GM19099 (cell line): ENCODE measurements around the gene NUDT3.

Experiments used
- POLR2A ChIP-seq: IDR thresholded peaks from 3 replicates; pipeline ENCODE4 v1.6.1; 2011; ENCODE audit warnings: low read depth; ENCODE audit not compliant: insufficient read length; ENCODE audit errors: extremely low read depth

Gene NUDT3

DNA sequence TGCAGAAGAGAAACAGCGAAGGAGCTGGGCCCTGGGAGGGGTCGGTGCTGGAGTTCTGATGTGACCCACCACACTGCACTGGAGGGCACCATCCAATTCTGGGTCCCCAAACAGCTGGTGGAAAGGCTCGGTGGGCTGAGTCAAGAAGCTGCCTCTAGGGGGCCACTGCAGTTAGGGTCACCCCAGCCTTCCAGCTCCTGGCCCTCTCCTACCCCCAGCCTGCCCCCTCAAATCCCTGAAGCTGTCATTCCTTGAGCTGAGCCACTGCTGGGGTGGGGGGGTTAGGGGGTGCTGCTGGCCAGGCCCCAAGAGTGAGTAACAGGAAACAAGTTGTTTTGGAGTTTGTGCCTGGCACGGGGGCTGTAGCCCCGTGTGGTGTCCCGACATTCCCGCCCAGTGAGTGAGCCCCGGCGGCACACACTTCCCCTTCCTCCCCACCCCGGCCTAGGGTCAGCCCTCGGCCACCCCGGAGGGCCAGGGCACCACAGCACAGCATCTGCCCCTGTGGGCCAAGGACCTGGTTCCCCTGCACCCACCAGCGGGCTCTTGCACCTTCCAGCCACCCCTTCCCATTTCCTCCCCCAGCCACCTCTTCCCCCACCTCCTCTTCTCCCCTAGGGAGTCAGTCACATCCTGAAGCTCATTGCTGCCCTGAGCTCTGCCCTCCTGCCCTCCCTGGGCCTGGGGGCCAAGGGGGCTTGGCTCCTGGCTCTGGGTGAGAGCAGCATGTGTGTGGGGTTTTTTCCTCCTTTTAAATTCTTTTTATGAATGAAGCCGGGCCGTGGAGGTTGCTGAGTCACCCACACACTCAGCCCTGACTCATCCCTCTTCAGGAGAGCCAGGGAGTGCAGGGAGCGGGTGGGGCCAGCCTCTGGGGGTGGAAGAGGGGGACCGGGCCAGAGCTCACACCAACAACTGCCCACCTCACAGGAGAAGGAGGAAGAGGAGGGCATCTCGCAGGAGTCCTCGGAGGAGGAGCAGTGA lies 148.3 kb downstream of the NUDT3 start:
- no peak for TF ChIP-seq POLR2A

DNA sequence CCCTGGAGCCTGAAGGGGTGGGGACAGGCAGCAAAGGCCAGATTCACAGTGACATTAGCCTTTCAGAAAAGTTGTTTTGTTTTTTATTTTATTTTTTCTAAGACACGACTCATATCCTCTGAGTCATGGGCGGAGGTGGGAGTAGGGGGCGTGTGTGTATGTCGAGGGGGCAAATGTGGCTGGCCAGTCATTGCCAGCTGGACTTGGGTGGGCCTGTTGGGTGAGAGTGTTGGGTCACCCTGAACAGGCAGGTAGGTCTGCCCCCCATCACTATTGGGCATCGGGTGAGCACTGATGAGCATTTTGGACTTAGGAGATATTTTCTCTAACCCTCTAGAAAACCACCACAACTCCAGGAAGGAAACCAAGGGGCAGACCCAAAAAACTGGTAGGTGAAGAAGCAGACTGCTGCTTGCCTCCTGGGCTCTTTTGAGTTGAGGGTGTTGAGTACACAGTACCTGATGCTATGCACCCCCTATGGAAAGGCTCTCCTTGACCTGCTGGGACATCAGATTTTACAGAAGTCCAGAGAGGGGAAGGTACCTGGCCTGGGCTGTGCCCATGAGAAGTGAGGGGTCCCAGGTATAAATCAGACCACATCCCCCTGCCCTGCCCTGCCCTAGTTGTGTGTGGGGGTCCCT lies 149.2 kb downstream of the NUDT3 start:
- TF ChIP-seq POLR2A, result no peak

DNA sequence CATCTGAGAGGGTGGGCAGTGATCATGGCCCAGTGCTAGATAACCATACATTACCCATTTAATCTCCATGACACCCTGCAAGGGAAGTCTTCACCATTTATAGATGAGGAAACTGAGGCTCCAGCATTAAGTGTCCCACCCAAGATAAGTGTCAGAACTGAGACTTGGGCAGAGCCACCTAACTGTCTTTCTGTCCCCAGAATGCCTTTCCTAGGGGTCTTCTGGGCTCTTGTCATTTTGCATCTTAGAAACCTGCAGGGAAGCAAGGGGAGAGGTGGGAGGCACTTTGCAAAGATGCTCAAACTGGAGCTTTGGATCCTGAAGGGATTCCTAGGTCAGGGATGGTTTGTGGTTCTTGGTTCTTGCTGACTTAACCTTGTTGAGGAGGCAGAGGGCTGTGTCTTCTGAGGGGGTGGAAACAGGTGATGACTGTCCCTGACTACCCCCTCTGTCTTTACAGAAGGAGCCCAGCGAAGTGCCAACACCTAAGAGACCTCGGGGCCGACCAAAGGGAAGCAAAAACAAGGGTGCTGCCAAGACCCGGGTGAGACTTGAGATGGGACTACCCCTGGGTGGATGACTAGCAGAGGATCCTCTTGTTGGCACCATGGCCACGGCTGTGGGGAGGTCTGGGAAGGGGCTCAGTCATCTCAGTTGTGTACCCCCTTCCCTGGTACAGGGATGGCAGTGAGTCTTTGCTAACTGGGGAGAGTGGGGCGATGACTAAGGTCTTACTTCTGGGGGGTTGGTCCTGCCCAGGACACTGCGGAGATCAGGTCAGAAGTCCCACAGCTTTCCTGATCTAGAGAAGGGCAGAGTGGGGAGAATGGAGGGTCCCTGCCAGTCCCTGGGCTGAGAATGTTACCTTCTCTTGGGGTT lies 150.0 kb downstream of the NUDT3 start:
- no peak for TF ChIP-seq POLR2A

DNA sequence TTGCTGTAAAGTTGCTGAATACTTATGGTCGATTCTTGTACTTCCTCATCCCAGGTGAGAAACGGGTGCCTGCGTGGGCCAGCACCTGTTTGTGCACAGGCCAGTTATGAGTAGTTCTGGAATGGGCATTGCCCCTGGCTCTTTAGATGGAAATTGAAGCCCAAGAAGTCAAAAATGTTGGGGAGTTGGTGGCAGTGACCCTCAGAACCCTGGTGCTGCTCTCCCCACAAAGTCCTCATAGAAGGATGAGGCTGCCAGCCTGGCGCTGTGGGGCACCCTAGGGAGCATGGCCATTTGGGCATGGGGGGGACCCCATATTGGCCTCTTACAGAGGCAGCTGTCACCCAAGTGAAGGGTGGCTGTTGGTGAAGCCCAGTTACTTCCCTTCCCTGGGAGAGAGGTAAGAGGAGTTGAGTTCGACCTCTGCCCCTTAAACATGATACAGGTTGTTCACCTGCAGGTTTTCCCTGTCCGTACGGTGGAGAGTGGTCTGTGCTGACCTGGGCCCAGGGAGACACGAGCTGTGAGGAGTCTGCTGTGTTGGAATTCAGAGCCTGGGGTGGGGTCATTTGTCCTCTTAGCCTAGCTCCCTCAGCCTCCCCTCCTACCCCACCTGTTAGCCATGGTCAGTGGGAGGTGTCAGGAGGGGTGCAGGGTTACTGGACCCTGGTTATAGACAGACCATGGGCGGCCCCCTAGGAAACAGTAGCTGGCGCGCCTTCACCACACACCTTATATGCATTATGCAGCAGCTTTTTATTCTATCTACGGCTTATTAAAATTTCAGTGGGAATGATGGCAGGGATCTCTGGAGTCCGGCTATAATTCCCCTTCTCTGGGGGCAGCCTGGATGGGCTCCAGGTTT lies 150.9 kb downstream of the NUDT3 start:
- TF ChIP-seq POLR2A, result no peak

DNA sequence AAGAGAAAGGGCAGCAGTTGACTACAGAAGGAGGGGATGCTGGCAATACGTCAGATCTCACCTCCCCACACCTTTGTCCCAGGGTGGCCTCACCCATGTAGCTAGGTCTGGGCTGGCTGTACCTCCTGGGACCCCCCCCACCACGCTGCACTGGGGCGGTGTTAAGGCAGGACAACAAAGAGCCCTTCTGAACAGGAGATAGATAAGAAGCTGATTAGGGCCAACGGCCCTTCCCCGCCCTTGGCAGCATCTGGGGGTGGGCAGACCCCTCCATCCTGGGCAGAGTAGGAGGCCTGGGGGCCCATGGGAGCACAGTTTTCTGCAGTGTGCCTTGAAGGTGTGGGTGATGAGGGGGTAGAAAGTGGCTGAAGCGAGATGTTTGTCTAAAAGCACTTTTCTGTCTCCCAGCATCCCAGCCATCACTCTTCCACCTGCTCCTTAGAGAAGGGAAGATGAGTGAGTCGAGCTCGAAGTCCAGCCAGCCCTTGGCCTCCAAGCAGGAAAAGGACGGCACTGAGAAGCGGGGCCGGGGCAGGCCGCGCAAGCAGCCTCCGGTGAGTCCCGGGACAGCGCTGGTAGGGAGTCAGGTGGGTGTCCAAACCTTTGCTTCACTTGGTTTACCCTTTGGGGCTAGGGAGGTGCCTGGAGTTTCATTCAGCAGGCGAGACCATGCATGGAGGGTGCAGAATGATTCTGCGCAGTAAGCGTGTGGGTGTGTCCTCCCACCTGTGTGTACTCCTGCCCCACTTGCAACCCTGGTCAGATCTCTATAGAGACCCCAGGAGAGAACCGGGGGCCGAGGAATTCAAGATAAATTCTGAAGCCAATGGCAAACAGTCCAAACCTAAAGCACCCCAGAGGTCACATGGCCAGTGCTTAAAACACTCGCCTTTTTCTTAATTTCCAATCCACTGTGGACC lies 151.9 kb downstream of the NUDT3 start:
- no peak for TF ChIP-seq POLR2A

DNA sequence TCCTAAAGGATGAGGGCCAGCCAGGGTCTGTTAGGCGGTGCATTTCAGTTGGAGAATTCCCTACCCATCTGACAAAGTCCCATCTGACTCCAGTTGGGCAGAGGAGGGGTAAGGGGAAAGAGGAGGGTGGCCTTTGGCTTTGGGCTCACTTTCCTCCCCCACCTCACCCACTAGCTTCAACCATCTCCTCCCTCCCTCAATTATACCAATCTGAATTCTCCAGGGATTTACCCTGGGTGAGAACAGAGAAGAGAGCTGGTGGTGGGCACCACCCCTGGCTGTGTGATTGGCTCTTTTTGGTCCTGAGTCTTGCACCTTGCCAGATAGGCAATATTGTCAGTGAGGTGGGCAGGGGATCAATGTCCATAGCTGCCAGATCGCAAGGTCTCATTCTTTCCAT lies 152.6 kb downstream of the NUDT3 start:
- no peak for TF ChIP-seq POLR2A

DNA sequence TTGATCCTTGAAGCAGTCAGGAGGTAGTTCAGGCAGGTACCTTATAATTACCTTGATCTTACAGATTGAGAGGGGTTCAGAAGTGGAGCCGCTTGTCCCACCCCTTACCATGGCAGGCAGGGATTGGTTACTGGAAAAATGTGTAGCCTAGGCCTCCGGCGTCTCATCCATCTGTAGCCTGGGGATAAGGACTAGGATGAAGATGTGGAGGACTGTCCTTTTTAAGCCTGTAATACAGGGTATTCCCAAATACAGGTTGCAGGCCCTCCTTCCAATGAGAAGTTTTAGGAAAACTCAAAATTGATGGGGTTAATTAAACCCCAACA lies 153.0 kb downstream of the NUDT3 start:
- no peak for TF ChIP-seq POLR2A

DNA sequence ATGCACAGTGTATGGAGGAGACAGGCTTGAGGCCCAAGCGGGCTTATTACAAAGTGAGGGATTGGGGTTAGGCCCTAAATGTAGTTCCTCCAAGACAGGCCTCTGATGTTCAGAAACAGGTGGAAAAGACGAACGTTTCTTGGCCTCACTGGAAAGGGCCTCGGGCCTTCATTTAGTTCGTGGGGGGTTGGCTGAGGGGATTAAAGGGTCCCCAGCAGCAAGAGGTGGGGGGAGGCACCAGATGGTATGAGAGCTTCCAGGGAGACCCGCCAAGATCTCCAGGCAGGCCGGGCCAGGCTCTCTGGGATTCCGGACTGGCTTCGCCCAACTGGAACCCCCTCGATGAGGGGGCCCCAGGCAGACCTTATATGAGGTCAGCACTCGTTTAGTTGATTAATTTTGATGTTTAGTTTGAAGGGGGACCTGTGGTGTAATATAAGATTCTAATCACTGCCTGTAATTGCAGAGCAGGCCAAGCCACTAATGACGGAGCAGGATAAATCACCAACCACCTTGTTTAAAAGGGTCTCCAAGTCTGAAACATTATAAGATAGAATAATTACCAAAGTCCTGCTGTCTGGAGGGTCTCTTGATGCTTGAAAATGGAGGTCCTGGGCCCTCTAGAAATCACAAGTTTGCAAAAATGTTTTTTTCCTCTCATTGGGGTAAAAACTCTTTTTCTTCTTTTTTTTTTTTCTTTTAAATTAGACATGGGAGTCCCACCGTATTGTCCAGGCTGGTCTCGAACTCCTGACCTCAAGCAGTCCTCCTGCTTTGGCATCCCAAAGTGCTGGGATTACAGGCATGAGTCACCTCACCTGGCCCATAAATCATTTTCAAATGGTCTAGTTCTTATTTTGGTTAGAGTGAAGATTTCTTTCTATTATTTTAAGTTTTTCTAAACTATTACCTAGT lies 153.6 kb downstream of the NUDT3 start:
- no peak for TF ChIP-seq POLR2A

DNA sequence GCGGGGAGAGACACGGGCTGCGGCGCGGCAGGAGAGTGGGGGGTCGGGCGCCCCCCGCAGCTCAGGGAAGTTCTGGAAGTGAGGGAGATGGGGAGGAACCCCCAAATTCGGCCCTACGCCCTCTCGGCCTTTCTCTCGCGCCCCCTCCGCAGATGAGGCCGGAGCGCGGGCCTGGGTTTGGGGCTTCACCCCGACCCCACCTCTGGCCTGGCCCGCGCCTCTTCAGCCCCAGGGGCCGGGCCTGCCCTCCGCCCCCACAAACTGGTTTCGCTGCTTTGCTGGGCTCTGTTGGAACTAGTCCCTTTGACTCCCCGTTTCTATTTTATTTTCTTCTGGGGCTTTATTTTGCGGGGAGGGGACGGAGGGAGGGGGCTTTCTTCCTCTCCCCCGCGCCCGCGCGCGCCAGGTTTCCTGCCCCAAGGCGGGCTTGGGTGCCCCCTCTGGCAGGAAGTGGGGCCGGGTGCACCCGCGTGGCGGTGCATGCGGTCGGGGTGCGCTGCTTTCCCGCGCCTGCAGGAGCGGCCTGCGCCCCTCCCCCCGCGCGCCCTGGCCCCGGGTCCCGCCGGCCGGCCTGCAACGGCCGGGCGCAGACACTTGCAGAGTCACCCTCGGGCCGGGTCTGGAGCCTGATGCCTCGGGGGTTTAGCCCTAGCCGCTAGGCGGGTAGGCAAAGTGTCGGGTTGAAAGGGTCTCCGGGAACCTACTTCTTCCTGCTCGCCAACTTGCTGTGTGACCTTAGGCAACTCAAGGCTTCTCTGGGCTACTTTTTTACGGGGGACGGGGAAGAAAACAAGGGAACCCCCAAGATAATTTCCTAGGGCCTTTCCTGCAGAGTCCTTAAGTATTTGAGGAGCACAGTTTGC lies 154.5 kb downstream of the NUDT3 start:
- peak; percentile 27 for TF ChIP-seq POLR2A

DNA sequence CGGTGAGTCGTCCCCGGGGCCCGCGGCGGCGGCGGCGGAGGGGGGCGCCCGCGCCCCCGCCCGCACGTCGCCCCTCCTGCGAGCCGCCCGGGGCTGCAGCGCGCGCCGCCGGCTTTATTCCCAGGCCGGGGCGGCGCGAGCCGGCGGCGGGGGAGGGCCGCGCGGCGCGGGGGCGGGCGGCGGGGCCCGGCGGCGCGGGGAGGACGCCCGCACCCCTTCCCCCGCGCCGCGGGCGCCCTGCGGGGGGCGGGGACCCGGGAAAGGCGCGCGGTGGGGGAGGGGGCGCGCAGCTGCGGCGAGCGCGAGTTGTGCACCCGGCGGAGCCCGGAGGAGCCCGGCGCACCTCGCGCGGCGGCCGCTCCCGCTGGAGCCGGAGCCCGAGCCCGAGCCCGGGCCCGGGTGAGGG lies 155.2 kb downstream of the NUDT3 start:
- TF ChIP-seq POLR2A, result no peak

DNA sequence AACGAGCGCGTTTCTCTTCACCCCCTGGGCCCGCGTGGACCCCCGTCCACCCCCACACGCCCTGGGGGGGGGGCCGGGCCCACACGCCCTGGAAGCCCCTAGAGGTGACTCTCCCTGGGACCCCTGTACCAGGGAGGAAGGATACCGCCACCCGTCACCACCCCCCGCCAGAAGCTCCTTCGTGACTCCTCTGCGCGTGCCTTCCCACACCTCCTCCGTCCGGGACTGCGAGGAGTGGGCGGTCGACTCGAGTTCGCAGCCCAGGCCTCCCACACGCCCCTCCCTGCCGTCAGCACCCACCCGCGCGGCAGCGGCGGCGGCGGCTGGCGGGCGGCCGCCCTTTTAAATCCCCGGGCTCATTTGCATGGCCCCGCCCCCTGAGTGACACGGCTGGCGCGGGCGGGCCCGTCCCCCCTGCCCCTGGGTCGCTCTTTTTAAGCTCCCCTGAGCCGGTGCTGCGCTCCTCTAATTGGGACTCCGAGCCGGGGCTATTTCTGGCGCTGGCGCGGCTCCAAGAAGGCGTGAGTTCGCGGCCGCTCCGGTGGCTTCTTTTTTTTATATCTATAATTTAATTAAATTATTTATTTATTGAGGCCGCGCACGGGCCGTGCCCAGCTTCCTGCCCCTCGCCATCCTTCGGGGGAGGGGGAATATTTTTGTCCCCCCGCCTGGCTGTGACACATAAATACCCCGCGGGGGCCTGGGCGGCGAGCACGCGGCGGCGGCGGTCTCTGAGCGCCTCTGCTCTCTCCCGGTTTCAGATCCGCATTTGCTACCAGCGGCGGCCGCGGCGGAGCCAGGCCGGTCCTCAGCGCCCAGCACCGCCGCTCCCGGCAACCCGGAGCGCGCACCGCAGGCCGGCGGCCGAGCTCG lies 155.8 kb downstream of the NUDT3 start, which contains the start of gene HMGA1:
Gene HMGA1, plus strand, starts transcription at position 431 of the 873 bp plus-strand sequence. CDS start 3,908 bp downstream, outside the sequence.
- peak; percentile 99 for TF ChIP-seq POLR2A

DNA sequence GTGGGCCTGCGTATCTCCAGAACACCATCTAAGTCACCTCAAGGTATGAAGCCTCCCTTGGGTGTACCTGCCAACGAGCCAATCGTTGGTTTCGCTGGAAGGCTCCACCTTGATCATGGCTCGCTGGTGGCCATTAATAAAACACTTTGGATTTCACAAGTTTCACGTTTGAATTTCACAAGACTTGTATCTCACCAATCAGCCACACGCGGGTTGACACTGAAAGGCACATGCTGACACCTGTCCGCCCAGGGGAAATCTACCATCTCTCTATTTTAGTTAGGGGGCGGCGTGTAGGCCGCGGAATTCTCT lies 156.4 kb downstream of the NUDT3 start:
- no peak for TF ChIP-seq POLR2A
